NT2/D1 (cell line): ENCODE results near the gene DNAJC4.

ENCODE experiments used
- SUZ12 ChIP-seq: IDR thresholded peaks from 2 replicates; pipeline ENCODE4 v1.6.1; 2011; ENCODE audit not compliant: insufficient read length, insufficient read depth; ENCODE audit errors: extremely low read depth
- YY1 ChIP-seq: IDR thresholded peaks from 2 replicates; pipeline ENCODE4 v1.6.1; 2011; ENCODE audit not compliant: insufficient read length, insufficient read depth
- ZNF274 ChIP-seq: IDR thresholded peaks from 2 replicates; pipeline ENCODE4 v1.6.1; 2011; ENCODE audit warnings: mild to moderate bottlenecking, low read depth, low read length

GRCh38 chr11:64204464-64204989, 25.8 kb upstream of the DNAJC4 start:
- TF ChIP-seq YY1: no peak
- TF ChIP-seq ZNF274: no peak
- TF ChIP-seq SUZ12: no peak
